ENCODE results near the gene AMPH.

AMPH gene

GRCh38 chr7:38592737-38593288, 38.4 kb downstream of the AMPH start:
- Histone ChIP-seq H3K9me3 (ENCODE audit: insufficient read depth, low read length) (no peaks in the 10 kb centered on the region), H3K4me2 (ENCODE audit: low read depth, low read length, poor library complexity, severe bottlenecking) (no peak overlapping the region)
- TF ChIP-seq EZH2phosphoT487 (conservative IDR thresholded peaks at IDR 0.05; ENCODE audit: low read length) (no peak), CTCF (IDR thresholded peaks at IDR 0.05; ENCODE audit: insufficient read depth, low read length, poor library complexity, severe bottlenecking) (no peak)

GRCh38 chr7:38585572-38586354, 45.4 kb downstream of the AMPH start:
- no peaks in the 10 kb centered on the region for H3K9me2 ChIP-seq (replicated peaks; ENCODE audit: insufficient read depth, low read length)

More at GRCh38 chr7:38592737-38593288, 38.4 kb downstream of the AMPH start:
- H3K79me2 ChIP-seq (ENCODE audit: insufficient read depth, low read length): no peaks in the 10 kb centered on the region
- H2AFZ ChIP-seq (ENCODE audit: low read depth, low read length, severe bottlenecking): no peak overlapping the region
- H3K27ac ChIP-seq (ENCODE audit: low read depth, low read length): no peak overlapping the region
- no peaks in the 10 kb centered on the region for H3K36me3 ChIP-seq (ENCODE audit: low read length)
- H3K9me2 ChIP-seq (replicated peaks; ENCODE audit: insufficient read depth, low read length): no peaks in the 10 kb centered on the region
- H3K4me3 ChIP-seq (ENCODE audit: insufficient read depth, low read length, poor library complexity, severe bottlenecking): no peak overlapping the region
- H3K9ac ChIP-seq (ENCODE audit: low read length): no peak overlapping the region
- H4K20me1 ChIP-seq (ENCODE audit: low read depth, low read length): no peaks in the 10 kb centered on the region
- H3K27me3 ChIP-seq (ENCODE audit: low read length): no peaks in the 10 kb centered on the region
- no peaks in the 10 kb centered on the region for H3F3A ChIP-seq (ENCODE audit: insufficient read depth)

GRCh38 chr7:38584443-38585210, 46.5 kb downstream of the AMPH start:
- Histone ChIP-seq H3K4me3 (ENCODE audit: insufficient read depth, low read length, poor library complexity, severe bottlenecking) (no peak overlapping the region), H3K27ac (ENCODE audit: low read depth, low read length) (no peak overlapping the region), H3K4me2 (ENCODE audit: low read depth, low read length, poor library complexity, severe bottlenecking) (no peak overlapping the region)

More at GRCh38 chr7:38585572-38586354, 45.4 kb downstream of the AMPH start:
- no peaks in the 10 kb centered on the region for H4K20me1 ChIP-seq (ENCODE audit: low read depth, low read length)
- H3K4me2 ChIP-seq (ENCODE audit: low read depth, low read length, poor library complexity, severe bottlenecking): no peak overlapping the region
- H3K27me3 ChIP-seq (ENCODE audit: low read length): no peaks in the 10 kb centered on the region
- H3K36me3 ChIP-seq (ENCODE audit: low read length): no peaks in the 10 kb centered on the region
- no peak overlapping the region for H3K27ac ChIP-seq (ENCODE audit: low read depth, low read length)
- H3K79me2 ChIP-seq (ENCODE audit: insufficient read depth, low read length): no peaks in the 10 kb centered on the region
- no peaks in the 10 kb centered on the region for H3K9me3 ChIP-seq (ENCODE audit: insufficient read depth, low read length)
- no peak overlapping the region for H3K4me3 ChIP-seq (ENCODE audit: insufficient read depth, low read length, poor library complexity, severe bottlenecking)
- H3F3A ChIP-seq (ENCODE audit: insufficient read depth): no peaks in the 10 kb centered on the region
- H3K9ac ChIP-seq (ENCODE audit: low read length): no peak overlapping the region
- no peak overlapping the region for H2AFZ ChIP-seq (ENCODE audit: low read depth, low read length, severe bottlenecking)
- TF ChIP-seq EZH2phosphoT487 (conservative IDR thresholded peaks at IDR 0.05; ENCODE audit: low read length) (no peak), CTCF (IDR thresholded peaks at IDR 0.05; ENCODE audit: insufficient read depth, low read length, poor library complexity, severe bottlenecking) (no peak)

More at GRCh38 chr7:38584443-38585210, 46.5 kb downstream of the AMPH start:
- H3F3A ChIP-seq (ENCODE audit: insufficient read depth): no peaks in the 10 kb centered on the region
- H2AFZ ChIP-seq (ENCODE audit: low read depth, low read length, severe bottlenecking): no peak overlapping the region
- no peak for TF ChIP-seq CTCF (IDR thresholded peaks at IDR 0.05; ENCODE audit: insufficient read depth, low read length, poor library complexity, severe bottlenecking)
- TF ChIP-seq EZH2phosphoT487 (conservative IDR thresholded peaks at IDR 0.05; ENCODE audit: low read length): no peak
- no peaks in the 10 kb centered on the region for H4K20me1 ChIP-seq (ENCODE audit: low read depth, low read length)
- no peak overlapping the region for H3K9ac ChIP-seq (ENCODE audit: low read length)
- H3K9me2 ChIP-seq (replicated peaks; ENCODE audit: insufficient read depth, low read length): no peaks in the 10 kb centered on the region
- H3K79me2 ChIP-seq (ENCODE audit: insufficient read depth, low read length): no peaks in the 10 kb centered on the region
- H3K36me3 ChIP-seq (ENCODE audit: low read length): no peaks in the 10 kb centered on the region
- H3K27me3 ChIP-seq (ENCODE audit: low read length): no peaks in the 10 kb centered on the region
- H3K9me3 ChIP-seq (ENCODE audit: insufficient read depth, low read length): no peaks in the 10 kb centered on the region

All from SU-DHL-6 (cell line).